Ovary (tissue), 3 donors: ENCODE results near the gene SLX4IP.

Experiments used
- POLR2A ChIP-seq: fragments of 450-650 bp; IDR thresholded peaks from one replicate; pipeline ENCODE4 v1.6.1; 2017; ENCODE audit warnings: antibody characterized with exemption, mild to moderate bottlenecking, moderate library complexity
- TF ChIP-seq, protein P1 (sequence below), 3 donors: fragments of 450-650 bp in 2 of 3; fragments of 200-600 bp in 1 of 3; IDR thresholded peaks; one replicate each; pipeline versions ENCODE4 v1.5.1 to v1.8.0; 2016 to 2022; ENCODE audit warnings: antibody characterized with exemption in 3 of 3, mild to moderate bottlenecking in 1 of 3
- donor health status: DM: no; HTN: no; CAD: no.

DNA sequence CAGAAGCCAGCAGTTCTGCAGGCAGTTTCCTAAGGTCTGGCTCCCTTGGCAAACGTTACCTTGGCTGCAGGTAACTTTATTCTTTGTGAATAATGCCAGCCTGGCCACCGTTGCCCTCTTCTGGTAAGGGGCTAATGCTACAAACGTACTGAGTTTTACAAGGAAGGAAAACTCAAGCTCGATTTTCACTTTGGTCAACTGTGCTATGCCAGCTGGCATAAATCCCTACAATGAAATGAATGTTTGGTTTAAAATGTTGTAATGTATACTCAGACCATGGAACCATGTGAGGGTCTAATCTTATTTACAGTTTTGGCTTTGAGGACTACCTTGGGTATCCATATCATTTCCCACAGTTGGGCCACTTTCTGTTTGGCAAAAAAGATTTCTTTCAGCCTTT, 101.4 kb downstream of the SLX4IP start:
- TF ChIP-seq, protein P1, sequence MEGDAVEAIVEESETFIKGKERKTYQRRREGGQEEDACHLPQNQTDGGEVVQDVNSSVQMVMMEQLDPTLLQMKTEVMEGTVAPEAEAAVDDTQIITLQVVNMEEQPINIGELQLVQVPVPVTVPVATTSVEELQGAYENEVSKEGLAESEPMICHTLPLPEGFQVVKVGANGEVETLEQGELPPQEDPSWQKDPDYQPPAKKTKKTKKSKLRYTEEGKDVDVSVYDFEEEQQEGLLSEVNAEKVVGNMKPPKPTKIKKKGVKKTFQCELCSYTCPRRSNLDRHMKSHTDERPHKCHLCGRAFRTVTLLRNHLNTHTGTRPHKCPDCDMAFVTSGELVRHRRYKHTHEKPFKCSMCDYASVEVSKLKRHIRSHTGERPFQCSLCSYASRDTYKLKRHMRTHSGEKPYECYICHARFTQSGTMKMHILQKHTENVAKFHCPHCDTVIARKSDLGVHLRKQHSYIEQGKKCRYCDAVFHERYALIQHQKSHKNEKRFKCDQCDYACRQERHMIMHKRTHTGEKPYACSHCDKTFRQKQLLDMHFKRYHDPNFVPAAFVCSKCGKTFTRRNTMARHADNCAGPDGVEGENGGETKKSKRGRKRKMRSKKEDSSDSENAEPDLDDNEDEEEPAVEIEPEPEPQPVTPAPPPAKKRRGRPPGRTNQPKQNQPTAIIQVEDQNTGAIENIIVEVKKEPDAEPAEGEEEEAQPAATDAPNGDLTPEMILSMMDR (IDR thresholded peaks at IDR 0.05) = no peak
- TF ChIP-seq POLR2A = no peak
